ENCODE results near the gene CRTC1.
"Not testable (repeated sequence)": the region's sequence is repeated elsewhere in the genome, so short reads cannot be mapped to it uniquely, and the experiment has no call there.

CRTC1 gene

DNA sequence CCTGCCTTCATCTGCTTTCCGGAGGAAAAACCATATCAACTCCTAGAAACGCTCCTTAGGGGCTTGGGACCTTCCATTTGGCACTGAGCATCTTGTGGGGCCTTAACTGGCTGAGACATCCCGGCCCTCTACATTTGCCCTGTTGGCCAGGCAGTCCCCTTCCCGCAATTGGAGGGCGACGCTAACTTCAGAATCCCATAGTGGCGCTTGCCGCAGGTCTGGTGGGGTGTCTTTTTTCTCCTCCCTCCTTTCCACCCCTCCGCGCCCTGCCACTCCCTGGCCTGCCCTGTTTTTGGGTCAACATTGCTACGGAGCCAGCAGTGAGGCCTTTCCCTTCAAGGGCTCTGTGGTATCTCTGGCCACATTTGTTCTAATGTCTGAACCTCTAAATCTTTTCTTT is 13.6 kb upstream of the CRTC1 start:
- no peak for DNase-seq

DNA sequence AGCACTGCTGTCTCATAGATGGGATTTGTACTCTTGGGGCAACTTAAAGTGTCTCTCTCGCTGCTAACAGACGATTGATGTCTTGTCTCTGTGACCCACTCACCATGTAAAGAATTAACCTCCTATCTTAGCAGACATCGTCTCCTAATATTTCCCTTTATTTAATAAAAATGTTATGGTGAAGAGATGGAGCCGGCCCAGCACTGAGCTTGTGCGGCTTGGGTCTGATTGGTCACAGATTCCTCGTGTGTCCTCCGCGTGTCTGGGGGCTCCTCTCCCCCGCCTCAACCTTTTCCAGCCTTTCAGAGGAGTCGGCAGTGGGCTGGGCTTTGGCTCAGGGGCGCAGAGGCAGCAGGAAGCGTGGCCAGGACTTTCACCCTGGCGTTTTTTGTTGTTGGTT is 13.2 kb upstream of the CRTC1 start:
- no peak for DNase-seq

DNA sequence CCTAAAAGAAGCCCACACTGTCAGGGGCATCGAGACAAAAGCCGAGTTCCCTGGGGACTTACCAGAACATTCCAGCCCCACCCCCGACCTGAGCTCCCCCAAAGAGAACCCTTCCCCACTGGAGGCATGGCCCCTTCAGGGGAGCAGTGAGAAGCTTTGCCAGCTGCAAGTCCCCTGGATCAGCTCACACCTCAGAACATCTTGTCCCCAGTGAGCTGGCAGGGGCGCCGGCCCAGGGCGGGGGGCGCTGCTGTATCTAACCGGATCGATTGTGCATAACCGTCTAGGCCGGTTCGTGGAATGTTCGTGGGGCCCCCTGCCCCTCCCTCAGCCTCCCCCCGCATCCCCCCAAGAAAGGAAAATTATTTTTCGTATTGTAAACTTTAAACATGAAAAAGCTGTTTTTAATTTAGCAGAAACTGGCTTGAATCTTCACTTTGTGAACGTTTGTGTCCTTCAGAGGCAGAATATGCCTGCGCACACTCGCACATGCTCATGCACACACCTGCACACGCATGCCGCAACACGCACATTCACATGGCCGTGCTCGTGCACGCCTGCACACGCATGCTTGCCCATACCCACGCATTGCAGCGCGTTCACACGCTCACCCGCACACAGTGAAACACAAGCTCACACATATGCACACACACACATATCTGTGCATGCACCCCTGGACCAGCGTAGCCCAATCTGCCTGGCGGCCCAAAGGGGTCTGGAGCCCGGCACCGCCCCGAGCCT is 12.0 kb upstream of the CRTC1 start:
- no peak for DNase-seq

DNA sequence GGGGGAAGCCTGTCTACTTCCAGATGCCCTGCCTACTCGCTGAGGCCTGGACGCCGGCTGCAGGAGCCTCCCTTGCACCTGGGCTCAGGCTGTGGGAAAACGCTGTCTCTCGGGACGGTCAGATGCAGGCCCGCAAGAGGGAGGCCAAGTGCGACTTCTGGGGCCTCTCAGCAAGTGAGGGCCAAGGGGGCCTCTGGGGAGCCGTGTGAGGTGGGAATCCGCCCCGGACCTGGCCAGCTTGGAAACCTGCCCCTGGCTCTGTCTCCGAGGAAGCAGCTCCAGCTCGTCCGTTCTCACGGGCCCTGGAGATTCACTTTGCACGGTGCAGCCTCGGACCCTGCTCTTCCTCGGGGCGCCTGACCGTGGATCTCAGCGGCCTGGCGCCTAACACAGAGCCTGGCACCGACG is 11.4 kb upstream of the CRTC1 start:
- DNase-seq = no peak

DNA sequence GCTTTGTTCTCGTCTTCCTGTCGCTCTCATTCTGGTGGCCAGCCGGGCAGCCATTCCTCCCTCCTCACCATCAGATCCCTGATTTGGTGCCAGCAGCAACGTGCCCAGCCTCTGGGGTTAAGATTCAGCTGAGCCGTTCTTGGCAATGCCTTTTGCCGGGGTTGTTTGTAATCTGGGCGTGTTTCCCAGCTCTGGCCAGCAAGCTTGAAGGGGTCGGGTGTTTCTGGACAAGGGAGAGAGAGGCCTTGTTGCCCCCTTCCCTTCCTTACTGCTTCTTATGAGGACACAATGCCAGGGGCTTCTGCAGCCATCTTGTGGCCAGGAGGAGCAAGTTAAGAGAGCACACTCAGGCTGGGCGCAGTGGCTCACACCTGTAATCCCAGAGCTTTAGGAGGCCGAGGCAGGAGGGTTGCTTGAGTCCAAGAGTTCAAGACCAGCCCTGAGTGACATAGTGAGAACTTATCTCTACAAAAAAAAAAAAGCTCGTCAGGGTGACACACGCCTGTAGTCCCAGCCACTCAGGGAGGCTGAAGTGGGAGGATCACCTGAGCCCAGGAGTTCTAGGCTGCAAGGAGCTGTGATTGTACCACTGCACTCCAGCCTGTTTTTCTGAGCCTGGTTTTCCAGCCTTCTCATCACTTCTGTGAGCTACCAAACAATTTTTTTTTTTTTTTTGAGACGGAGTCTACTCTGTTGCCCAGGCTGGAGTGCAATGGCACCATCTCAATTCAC is 10.7 kb upstream of the CRTC1 start:
- DNase-seq = no peak

DNA sequence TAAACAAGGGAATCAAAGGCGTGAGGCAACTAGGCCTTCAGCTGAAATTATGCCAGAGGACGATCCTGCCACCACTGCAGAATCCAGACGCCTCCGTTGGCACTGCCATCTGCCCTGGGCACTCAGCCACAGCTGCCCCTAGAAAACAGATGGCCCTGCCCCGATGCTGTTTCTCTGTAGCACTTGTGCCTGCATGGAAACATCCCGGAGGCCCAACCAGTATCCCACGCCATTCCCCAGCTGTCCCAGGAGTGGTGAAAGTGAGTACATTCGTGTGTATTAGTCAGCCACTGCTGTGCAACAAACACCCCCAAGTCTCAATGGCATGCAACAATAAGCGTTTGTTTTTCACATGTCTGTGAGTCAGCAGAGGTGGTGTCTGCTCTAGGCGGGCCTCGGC is 8.9 kb upstream of the CRTC1 start:
- DNase-seq = no peak

DNA sequence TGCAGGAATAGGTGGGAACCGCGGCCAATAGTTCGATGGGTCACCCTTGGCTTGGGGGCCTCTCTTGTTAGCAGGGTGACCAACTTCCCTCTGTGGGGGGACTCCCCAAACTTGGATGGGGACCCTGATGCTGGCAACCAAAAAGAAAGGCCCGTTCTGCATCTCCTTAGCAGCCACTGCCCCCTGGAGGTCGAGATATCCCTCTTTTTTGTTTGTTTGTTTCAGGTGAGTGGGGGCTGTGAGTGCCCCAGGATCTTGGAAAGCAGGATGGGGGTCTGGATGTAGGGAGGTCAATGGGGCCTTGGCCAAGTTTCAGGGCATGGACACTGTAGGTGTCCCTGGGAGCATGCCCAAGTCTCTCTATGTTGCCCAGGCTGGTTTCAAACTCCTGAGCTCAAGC is 7.7 kb upstream of the CRTC1 start:
- no peak for DNase-seq

DNA sequence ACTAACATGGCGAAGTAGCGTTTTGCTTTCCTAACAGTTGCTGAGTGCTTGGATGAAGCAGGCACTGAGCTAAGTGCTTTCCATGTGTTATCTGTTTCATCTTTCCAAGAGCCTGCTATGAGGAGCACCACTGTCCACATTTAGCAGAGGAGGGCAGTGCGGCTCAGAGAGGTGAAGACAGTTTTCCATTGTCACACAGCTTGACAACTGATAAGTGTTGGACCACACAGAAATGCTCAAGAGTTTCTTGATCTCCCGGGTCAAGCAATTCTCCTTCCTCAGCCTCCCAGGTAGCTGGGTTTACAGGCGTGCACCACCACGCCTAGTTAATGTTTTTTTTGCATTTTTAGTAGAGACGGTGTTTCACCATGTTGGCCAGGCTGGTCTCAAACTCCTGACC is 6.8 kb upstream of the CRTC1 start:
- no peak for DNase-seq

DNA sequence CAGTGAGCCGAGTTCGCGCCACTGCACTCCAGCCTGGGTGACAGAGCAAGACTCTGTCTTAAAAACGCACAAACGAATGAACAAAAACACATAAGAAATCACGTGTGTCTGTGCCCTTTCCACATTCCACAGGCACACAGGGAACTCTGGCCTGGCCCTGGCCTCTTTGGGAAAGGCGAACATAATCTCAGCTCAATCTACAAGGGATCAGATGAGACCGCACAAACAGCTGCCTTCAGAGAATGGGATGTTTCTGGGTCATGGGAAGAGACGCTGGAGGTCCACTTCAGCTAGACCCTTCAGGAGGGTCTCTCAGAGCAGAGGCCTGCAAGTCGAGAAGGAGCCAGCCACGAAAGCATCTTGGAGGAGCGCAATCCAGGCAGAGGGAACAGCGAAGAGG is 6.3 kb upstream of the CRTC1 start:
- no peak for DNase-seq

DNA sequence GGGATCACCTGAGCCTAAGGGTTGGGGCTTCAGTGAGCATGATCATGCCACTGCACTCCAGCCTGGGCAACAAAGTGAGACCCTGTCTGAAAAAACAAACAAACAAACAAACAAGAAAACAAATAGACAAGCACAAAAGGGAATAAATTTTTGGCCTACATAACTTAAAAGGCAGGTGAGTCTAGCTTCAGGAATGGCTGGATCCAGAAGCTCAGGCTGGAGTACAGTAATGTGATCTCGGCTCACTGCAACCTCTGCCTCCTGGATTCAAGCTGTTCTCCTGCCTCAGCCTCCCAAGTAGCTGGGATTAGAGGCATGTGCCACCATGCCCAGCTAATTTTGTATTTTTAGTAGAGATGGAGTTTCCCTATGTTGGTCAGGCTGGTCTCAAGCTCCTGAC is 3.3 kb upstream of the CRTC1 start:
- not testable (repeated sequence) for DNase-seq

DNA sequence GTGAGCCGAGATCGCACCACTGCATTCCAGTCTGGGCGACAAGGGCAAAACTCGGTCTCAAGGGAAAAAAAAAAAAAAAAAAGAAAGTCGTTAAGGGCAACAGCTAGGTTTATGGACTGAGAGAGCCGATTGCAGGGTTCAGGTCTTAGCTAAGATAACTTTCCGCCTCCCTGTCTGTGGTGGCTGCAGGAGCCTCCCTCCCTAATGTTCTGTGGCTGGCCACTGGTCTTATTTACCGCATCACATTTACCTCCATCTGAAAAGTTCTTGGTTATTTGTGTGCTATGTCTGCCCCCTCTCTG is 722 bp upstream of the CRTC1 start:
- DNase-seq = no peak

DNA sequence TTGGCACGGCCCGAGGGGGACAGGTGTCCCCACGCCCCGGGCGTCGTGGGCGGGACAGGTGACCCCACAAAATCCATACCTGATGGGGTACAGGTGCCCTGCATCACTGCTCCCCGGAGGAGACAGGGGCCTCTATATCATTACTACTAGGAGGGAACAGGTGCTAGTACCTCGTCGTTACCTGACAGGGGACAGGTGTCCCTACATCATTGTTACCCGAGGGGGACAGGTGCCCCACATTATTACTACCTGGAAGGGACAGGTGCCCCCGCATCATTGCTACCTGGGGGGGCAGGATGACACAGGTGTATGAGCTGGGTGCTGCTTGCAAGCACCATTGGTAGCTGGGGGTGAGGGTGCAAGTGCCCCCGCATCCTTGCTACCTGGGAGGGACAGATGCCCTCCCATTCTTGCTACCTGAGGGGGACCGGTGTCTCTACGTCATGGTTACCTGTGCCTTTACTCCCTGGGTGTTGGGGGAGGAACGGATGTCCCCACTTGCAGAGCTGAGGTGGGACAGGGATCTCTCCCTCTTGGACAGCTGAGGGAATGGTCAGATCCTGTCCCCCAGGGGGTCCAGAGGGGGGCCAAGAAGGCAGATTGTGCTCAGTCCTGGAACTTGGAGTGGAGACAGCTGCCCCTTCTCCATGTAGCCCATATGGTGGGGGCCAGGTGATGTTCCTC is 620 bp downstream of the CRTC1 start:
- DNase-seq = no peak

DNA sequence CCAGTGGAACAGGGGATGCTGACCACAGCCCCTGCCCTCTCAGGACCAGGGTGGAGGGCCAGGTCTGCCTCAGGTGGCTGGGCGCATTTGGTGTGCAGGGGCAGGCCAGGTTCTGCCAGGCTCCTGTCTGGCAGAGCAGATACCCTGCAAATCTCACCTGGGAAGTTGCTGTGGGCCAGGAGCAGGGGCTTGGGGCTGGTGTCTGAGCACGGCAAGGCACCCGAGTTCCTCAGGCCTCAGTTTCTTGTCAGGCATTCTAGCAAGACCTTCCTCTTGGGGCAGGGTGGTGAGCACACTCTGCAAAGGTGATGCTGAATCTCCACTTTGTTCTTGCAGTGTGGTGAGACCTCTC is 1.1 kb downstream of the CRTC1 start:
- DNase-seq = no peak

DNA sequence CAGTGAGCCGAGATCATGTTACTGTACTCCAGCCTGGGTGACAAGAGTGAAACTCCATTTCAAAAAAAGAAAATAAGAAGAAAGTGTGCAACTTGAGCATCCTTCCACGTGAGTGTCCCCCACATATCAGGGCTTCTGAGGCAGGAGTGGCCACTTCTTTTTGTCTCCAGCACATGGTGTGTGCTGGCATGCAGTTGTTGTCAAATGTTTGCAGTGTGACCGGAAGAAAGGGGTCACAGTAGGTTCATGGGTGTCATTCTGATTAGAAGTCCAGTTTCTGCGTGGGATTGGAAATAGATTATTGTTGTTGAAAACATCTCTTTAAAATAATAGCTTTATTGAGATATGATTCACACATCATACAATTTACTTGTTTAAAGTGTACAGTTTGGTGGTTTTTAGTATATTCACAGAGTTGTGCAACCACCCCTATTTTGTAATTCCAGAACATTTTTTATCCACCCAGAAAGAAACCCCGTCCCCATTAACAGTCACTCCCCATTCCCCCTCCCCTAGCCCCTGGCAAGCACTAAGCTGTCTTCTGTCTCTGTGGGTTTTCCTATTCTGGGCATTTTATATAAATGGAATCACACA is 2.2 kb downstream of the CRTC1 start:
- DNase-seq = no peak

DNA sequence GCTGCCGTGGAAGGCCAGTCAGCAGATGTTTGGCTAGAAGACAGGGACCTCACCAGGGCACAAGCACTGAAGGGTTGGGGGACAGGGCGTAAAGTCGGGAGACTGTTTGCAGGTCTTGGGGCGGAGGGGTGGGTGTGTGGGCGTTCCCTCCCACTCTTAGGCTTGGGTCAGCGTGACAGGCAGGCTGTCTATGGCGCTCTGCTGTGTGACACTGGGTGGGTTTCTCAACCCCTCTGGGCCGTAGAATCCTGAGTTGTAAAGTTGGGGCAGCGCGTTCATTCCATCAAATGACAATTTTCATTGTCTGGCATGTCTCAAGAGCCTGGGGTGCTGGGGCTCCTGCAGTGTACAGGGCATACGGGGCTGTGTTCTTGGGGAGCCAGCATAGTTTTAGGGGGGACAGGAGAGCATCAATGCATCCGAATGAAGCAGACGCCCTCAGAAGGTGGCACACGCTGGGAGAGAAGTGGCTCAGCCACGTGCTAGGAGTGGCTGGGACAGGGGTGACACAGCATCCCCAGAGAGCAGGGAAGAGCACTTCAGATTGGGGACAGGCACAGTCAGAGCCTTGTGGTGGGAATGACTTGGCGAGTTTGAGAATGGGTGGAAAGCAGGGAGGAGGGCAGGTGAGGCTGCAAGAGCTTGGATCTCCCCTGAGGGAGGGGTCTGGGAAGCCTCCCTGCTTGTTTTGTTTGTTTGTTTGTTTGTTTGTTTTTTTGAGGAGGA is 4.4 kb downstream of the CRTC1 start:
- no peak for DNase-seq

DNA sequence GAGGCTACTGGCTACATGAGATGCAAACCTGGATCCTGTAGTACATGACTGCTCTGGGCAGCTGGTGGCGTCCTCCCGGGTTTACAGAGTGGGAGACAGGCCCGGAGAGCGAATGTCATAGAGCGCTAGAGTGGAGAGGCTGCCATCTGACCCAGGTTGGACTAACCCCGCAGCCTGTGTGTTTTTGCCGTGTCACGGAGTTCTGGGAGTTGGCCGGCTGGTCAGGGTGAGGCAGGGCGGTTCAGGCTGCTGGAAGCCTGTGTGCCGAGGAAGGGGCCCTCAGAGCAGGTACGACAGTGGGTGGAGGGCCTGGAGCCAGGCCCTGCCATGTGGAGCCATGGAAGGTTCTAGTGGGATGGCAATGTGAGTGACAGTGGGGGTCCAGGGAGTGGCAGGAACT is 12.5 kb downstream of the CRTC1 start:
- DNase-seq = no peak

DNA sequence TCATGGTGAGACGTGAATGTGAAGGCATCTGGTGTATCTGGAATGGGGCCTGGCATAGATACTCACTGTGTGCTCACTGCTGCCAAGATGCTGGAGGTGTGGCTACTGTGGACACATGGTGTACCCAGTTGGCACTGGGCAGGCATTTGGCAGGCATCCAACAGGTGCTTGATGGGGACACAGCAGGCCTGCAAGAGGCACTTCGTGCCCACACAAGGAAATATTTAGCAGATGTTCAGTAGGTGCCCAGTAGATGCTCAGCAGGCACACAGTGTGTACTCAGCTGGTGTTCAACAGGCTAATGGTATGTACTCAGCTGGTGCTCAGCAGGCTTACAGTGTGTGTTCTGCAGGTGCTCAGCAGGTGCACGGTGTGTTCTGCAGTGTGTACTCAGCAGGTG is 14.2 kb downstream of the CRTC1 start:
- no peak for DNase-seq

DNA sequence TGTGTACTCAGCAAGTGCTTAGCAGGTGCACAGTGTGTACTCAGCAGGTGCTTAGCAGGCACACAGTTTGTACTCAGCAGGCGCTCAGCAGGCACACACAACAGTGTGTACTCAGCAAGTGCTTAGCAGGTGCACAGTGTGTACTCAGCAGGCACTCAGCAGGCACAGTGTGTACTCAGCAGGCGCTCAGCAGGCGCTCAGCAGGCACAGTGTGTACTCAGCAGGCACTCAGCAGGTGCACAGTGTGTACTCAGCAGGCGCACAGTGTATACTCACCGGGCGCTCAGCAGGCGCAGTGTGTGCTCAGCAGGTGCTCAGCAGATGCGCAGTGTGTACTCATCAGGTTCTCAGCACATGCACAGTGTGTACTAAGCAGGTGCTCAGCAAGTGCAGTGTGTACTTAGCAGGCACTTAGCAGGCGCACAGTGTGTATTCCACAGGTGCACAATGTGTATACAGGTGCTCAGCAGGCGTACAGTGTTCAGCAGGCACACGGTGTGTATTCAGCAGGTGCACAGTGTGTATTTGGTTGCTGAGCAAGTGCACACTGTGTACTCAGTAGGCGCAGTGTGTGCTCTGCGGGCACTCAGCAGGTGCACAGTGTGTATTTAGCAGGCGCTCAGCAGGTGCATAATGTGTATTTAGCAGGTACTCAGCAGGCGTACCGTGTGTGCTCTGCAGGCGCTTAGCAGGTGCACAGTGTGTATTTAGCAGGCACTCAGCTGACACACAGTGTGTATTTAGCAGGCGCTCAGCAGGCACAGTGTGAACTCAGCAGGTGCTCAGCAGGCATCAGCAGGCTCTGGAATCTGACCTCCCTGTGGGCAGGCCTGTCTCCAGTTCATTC is 15.1 kb downstream of the CRTC1 start:
- DNase-seq = no peak

DNA sequence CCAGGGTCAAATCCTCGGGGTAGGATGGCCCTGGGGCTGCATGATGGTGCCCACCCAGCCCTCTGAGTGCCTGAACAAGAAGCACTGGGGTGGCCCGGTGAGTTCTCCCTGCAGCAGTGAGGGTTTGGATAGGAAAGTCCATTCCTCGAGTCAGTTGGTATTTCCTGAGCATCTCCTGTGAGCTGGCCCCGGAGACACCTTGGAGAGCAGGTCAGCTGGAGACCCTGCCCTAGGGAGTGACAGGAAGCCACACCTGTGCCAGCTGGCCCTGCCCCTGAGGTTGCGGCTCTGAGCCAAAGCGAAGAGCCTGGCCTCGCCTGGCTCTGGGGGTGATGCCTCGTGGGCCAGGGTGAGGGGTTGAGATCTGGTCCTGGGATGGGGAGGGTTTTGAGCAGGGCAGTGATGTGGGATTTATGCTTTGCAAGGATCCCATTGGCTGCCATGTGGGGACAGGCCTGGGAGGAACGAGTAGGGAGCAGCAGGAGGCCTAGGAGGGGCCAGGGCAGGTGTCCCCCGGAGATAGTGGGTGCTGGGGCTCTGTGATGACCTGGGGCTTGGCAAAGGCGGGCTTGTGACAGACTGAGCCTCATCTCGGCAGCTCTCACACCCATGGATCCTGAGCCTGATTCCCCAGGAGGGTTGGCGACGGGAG is 16.0 kb downstream of the CRTC1 start:
- DNase-seq = no peak

DNA sequence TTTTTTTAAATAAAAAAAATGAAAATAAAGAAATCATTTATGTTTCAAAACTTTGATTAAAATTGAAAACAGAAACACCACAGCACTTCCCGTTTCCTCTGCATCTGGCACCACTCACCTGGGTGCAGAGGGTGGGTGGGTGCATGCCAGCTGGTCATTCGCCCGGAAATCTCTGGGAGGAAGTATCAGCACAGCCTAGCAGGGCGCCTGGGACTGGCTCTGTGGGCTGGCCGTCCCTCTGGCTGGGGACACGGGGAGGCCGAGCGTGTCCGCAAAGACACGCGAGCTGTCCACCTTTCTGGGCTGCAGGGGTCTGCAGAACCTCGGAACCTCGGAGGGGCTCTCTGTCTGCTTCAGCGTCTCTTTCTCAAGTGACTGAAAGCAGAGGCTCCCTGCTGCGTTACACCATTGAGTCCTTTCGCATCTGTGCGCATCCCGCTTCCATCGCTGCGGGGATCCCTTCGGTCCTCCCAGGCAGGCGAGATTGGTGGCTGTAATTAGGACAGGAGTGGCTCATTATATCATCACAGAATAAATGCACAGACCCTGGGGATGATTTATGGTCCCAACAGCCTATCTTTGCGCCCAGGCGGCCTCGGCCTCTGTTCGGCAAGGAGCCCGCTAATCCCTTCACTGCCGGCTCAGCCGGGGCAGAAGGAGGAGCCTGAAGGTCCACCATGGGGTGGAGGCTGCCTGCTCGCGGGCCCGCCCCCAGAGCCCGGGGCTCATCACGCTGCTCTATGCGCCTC is 17.2 kb downstream of the CRTC1 start:
- DNase-seq = peak; percentile 75

DNA sequence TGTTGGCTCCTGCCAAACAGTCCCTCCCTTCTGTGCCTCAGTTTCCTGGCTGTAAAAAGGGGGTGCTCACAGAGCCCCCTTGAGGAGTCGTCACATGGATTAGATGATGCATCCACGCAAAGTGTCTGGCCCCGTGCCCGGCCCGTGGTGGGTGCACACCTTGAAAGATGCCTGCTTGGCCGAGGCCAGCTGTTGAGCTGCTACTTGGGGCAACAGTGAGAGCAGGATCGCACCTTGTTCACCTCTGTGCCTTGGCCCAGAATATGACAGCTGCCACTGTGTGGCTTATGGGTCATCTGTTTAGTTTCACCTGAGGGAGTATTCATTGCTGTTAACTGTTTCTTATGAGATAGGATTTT is 17.7 kb downstream of the CRTC1 start:
- no peak for DNase-seq

All from activated naive CD4-positive, alpha-beta T cell treated with Interleukin-2 at 50 U/mL for 16 hours (primary cell).